ENCODE results near the gene AMIGO2.

Gene AMIGO2

DNA sequence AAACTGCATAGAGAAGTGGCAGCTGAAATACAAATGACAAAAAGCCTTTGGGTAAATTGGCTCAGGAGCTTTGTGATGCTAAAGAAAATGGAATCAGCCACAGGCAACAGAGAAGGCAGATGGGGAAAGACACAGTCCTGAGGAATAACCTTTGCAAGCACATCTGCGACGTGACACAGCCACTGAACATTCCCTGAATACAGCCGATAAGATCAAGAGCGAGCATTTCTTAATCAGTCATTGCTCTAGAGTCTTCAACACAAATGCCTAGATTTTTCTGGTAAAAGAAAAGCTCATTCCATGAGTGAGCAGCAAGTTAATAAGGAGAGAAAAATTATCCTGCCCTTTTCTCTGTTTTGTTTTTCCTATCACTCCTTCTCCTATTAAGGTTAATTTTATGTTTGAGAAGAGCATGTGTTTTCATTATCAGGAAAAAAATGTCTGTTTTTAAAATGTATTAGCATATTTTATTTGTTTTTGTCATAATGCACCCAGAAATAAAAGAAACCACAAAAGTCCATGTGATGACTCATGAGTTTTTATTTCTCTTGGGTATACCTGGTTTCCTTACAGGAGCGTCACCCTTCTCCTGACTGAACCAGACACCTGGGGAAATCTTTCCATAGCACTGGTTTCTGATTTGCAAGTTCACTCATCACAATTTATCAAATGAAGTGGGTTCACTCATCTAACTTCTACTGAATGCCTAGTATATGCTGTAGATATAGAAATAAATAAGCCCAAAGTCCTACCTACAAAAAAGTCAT is 45.8 kb downstream of the AMIGO2 start:
- DNase-seq (ENCODE audit: low read depth): no peak

DNA sequence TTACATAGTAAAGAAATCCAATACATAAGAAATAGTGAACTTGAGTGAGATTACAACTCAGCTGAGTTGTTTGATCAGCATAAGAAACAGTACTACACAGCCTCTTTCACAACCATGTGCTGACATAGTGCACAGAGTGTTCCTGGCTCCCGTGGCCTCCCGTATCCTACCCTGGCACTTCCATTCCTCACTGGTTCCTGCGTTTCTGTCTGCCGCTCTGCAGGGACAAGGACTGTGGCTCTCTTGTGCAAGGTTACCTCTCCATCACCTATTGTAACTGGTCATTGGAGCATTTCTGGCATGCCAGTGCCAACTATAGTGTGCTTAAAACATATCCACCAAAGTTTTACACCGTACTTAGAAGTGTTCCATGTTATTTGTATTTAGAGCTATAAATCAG is 46.7 kb downstream of the AMIGO2 start:
- DNase-seq (ENCODE audit: low read depth): no peak

- no peak for DNase-seq (ENCODE audit: low read depth)
Measured at GRCh38 chr12:47032644-47033043, 47.1 kb downstream of the AMIGO2 start.

GRCh38 chr12:47029903-47030302 is 49.9 kb downstream of the AMIGO2 start:
- DNase-seq (ENCODE audit: low read depth): no peak

DNA sequence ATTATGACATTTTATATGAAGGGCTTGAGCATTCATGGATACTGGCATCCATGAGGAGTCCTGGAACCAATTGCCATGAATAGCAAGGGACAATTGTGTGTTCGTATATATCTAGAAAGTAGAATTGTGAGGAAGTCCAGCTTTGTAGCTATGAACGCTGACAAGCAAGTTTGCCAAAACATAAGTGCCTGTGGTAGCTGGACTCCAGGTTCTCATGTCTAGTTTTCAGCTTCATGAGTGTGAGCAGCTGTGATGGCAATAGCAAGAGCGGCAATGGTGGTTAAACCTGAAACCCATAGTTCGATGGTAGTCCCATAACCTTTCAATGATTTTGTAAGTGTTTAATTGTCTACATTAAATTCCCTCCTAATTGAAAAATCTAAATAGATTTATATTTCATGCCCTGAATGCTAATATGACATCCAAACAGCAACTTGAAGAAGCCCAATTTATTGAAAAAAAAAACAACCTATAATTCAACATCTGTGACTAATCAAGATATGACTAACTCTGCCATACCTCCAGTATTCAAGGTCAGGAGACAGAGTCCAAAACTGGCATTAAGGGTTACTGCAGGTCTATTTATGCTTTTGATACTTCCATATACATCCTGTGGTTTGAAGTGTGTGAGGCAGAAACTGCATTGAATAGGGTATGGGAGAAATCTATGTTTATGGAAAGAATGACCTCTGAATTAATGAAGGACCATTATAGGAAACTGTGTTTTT is 50.6 kb downstream of the AMIGO2 start:
- no peak for DNase-seq (ENCODE audit: low read depth)

DNA sequence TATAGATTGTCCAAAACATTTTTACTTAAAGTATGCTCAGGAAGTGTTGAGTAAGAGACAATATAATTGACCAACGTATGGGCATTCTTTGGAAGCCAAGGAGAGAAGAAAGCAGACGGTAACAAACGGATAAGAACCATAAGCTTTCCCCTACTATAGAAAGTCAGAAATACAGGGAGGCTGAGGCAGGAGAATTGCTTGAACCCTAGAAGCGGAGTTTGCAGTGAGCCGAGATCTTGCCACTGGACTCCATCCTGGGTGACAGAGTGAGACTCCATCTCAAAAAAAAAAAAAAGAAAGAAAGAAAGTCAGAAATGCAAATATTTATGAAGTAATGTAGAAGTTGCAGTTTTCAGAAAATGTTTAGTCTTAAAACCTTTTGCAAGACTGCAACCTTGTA is 51.6 kb downstream of the AMIGO2 start:
- DNase-seq (ENCODE audit: low read depth): no peak

Measured in activated T-helper 9 cell treated with anti-CD3 and anti-CD28 coated beads, Interleukin-2, amount 50 U/mL, for 16 hours (primary cell).